Thoracic aorta (tissue), 2 donors: ENCODE data around the gene OR52I2. TPM values are rescaled to one million over a fixed set of nuclear protein-coding genes. Genes with fewer than 3 reads are reported as not detected.

Experiments used
- ATAC-seq: fragments of 150-250 bp; one replicate; pipeline ENCODE4 v1.8.0; 2017; ENCODE audit warnings: low read depth; ENCODE audit not compliant: insufficient number of reproducible peaks, low FRiP score
- DNase-seq: peaks from one replicate; pipeline ENCODE4 v3.0.0-alpha.2; 2020; ENCODE audit warnings: low spot score
- H3K27ac ChIP-seq, 2 donors: fragments of 200-600 bp; sonication (generic); 1 replicate in 1 of 2; 2 replicates in 1 of 2; pipeline ENCODE4 v1.5.1; 2016; ENCODE audit warnings: mild to moderate bottlenecking in 2 of 2, moderate library complexity in 2 of 2
- H3K27me3 ChIP-seq: fragments of 200-600 bp; sonication (generic); replicated peaks from 2 replicates; pipeline ENCODE4 v1.6.0; 2016; ENCODE audit warnings: mild to moderate bottlenecking; ENCODE audit not compliant: insufficient read depth
- H3K36me3 ChIP-seq: fragments of 200-600 bp; sonication (generic); one replicate; pipeline ENCODE4 v1.5.1; 2016
- H3K4me1 ChIP-seq, 2 donors: fragments of 200-600 bp; sonication (generic); 1 replicate in 1 of 2; 2 replicates in 1 of 2; pipeline versions ENCODE4 v1.5.1 to v1.6.0; 2016; ENCODE audit warnings: low read depth in 2 of 2, mild to moderate bottlenecking in 1 of 2; ENCODE audit not compliant: control insufficient read depth in 1 of 2
- H3K4me3 ChIP-seq: fragments of 200-600 bp; sonication (generic); 2 replicates; pipeline ENCODE4 v1.5.1; 2016; ENCODE audit warnings: mild to moderate bottlenecking
- H3K9me3 ChIP-seq: fragments of 200-600 bp; sonication (generic); 2 replicates; pipeline ENCODE4 v1.5.1; 2016
- total RNA-seq, 2 donors: library from RNA; depleted of rRNA; stranded (reverse); fragments of >200 nt; gene quantifications; one replicate each; pipeline versions ENCODE4 v1.1.0 to v1.2.3, GENCODE V29; 2016
- TF ChIP-seq, protein P1 (sequence below): fragments of 200-600 bp; sonication (generic); IDR thresholded peaks from one replicate; pipeline ENCODE4 v1.5.1; 2019; ENCODE audit warnings: antibody characterized with exemption

The OR52I2 gene
- total RNA-seq, 2 donors from 2014 or later = not detected

- no peaks in the 10 kb centered on the region for H3K9me3 ChIP-seq
- no peaks in the 10 kb centered on the region for H3K27me3 ChIP-seq
- H3K4me3 ChIP-seq = peak overlapping the region; percentile 83
- no peak for DNase-seq
- H3K4me1 ChIP-seq = peaks cover 5 to 29% of the 10 kb centered on the region in 2 donors
- no peak for ATAC-seq
- H3K36me3 ChIP-seq = no peaks in the 10 kb centered on the region
- TF ChIP-seq, protein P1, sequence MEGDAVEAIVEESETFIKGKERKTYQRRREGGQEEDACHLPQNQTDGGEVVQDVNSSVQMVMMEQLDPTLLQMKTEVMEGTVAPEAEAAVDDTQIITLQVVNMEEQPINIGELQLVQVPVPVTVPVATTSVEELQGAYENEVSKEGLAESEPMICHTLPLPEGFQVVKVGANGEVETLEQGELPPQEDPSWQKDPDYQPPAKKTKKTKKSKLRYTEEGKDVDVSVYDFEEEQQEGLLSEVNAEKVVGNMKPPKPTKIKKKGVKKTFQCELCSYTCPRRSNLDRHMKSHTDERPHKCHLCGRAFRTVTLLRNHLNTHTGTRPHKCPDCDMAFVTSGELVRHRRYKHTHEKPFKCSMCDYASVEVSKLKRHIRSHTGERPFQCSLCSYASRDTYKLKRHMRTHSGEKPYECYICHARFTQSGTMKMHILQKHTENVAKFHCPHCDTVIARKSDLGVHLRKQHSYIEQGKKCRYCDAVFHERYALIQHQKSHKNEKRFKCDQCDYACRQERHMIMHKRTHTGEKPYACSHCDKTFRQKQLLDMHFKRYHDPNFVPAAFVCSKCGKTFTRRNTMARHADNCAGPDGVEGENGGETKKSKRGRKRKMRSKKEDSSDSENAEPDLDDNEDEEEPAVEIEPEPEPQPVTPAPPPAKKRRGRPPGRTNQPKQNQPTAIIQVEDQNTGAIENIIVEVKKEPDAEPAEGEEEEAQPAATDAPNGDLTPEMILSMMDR = no peak
- peak overlapping the region; percentile 88 to 89 for H3K27ac ChIP-seq
Measured at GRCh38 chr11:4607096-4607495, 25.6 kb downstream of the OR52I2 start.

DNA sequence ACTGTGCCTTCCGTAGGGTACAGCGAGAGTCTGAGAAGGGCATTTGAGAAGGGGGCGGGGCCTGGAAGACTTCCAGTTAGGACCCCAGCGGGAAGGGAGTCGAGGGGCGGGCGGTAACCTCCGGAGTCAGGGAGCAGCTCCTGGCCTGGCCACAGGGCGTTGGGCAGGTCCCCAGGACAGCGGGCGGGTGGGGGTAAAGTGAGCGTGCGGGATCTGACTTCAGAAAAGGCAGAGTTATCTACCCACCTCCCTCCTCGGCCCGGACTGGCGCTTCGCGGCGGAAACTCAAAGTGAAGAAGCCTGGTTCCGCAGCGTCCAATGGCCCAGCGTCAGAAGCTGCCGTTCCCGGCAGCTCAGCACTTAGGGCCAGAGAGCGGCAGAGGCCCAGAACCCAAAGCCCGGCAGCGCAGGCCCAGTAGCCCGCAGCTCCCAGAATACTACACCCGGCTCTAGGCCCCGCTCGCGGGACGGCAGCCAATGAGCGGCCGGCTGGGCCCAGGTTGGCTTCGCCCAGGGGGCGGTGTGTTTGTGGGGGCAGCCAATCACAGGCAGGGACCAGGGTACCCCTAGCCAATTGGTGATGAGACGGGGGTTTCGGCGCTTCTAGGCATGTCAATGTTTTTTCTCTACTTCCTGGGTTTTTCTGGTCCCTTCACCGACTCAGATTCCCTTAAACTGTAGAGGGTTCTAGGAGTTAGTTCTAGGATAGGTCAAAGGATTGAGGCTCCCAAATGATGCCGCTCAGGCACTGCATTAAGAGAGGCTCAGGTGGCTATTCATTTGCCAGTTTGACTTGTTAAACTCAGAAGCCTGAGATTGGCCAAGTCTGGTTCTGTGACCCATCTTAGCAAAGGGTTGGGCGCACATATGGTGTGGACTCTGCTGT, 26.5 kb downstream of the OR52I2 start, which contains the start of gene TRIM68:
Gene TRIM68, minus strand, starts transcription at position 451 of the 886 bp plus-strand sequence. CDS start 2,727 bp downstream, outside the sequence.
- H3K9me3 ChIP-seq = no peaks in the 10 kb centered on the region
- TF ChIP-seq, protein P1 = no peak
- ATAC-seq (peak; percentile 90), DNase-seq (peak; percentile 83)
- no peaks in the 10 kb centered on the region for H3K36me3 ChIP-seq
- peaks cover 5 to 29% of the 10 kb centered on the region in 2 donors for H3K4me1 ChIP-seq
- H3K27ac ChIP-seq = peak within 1 kb of the TSS; percentile 88 to 89
- H3K27me3 ChIP-seq = no peaks in the 10 kb centered on the region
- H3K4me3 ChIP-seq = peak within 1 kb of the TSS; percentile 83

DNA sequence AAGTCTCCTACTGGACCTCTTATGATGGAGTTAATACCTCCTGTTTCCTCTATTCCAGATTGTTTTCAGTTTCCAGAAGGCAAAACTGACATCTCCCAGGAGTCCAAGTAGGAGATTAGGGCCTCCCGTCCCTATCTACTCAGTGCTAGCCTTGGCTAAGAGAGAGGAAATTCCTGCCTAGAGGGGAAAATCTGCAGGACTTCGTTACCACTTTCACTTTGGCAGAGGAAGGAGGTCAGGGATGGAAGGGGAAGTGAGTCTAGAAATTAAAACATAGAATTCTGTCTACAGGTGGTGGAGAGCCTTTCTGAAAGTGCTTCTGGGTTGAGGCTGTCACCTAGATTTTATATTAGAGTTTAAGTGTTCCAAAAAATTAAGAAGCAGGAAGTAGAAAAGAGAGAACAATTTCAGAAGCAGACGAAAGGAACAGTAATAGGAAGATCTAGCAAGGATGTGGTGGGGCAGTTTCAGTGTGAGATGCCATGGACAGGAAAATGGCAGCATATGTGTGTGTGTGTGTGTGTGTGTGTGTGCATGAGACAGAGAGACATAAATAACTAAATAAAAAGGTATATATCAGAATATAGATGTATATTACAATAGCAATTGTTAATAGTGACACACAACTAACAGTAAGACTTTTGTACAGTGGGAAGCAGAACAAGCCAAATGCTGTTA, 28.9 kb downstream of the OR52I2 start:
- H3K27ac ChIP-seq = peak overlapping the region; percentile 6 to 43
- H3K36me3 ChIP-seq = no peaks in the 10 kb centered on the region
- peak overlapping the region; percentile 61 for H3K4me3 ChIP-seq
- peaks cover 5 to 29% of the 10 kb centered on the region in 2 donors for H3K4me1 ChIP-seq
- TF ChIP-seq, protein P1 = no peak
- ATAC-seq (no peak), DNase-seq (no peak)
- H3K9me3 ChIP-seq = no peaks in the 10 kb centered on the region
- H3K27me3 ChIP-seq = no peaks in the 10 kb centered on the region

GRCh38 chr11:4611986-4612385, 30.4 kb downstream of the OR52I2 start:
- TF ChIP-seq, protein P1 = no peak
- peaks cover 3 to 17% of the 10 kb centered on the region in 2 donors for H3K4me1 ChIP-seq
- H3K36me3 ChIP-seq = no peaks in the 10 kb centered on the region
- ATAC-seq (no peak), DNase-seq (no peak)
- H3K27ac ChIP-seq = no peak overlapping the region
- H3K9me3 ChIP-seq = no peaks in the 10 kb centered on the region
- no peak overlapping the region for H3K4me3 ChIP-seq
- H3K27me3 ChIP-seq = no peaks in the 10 kb centered on the region

- TF ChIP-seq, protein P1 = no peak
- Histone ChIP-seq H3K9me3 (no peaks in the 10 kb centered on the region), H3K27me3 (no peaks in the 10 kb centered on the region), H3K36me3 (no peaks in the 10 kb centered on the region), H3K4me1 (no peaks in the 10 kb centered on the region), H3K4me3 (no peak overlapping the region), H3K27ac (no peak overlapping the region)
- ATAC-seq (no peak), DNase-seq (no peak)
Measured at GRCh38 chr11:4615856-4616444, 34.4 kb downstream of the OR52I2 start.
